Measurements from ENCODE around the gene SPEG. TPM values are rescaled to one million over a fixed set of nuclear protein-coding genes. Genes with fewer than 3 reads are reported as not detected.

Gene SPEG
- total RNA-seq, 1 experiment from 2014 or later, result not detected

DNA sequence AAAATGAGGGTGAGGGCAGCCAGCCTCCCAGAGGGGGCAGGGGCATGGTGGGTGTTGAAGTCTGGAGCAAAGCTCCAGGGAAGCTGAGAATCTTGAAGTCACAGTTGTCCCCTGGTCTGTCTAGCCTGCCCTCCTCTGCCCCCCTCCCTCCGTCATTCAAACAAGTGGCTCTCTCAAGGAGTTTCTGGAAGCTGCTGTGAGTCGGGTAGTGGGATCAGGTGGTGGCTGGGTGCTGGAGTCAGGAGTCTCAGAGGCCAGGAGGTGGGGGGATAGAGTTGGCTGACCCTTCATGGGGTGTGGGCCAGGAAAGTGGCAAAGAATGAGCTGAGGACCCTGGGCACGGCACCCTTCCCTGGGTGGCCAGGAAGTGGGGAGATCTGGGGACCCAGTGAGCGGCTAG lies 79.1 kb downstream of the SPEG start:
- Histone ChIP-seq H3K27me3 (ENCODE audit: low read length) (no peaks in the 10 kb centered on the region), H2AFZ (ENCODE audit: low read length) (no peak overlapping the region), H3K4me3 (ENCODE audit: low read length) (no peak overlapping the region), H3K4me1 (ENCODE audit: low read length) (peaks cover 29% of the 10 kb centered on the region), H4K20me1 (ENCODE audit: insufficient read depth, low read depth, low read length) (0 out of 2 replicates have a peak, but pooled peaks cover 4% of the 10 kb centered on the region), H3K9me2 (replicated peaks; ENCODE audit: insufficient read depth, low read length) (no peaks in the 10 kb centered on the region), H3K79me2 (ENCODE audit: low read length) (no peaks in the 10 kb centered on the region), H3K9me3 (ENCODE audit: low read length) (no peaks in the 10 kb centered on the region), H3K4me2 (ENCODE audit: low read depth, low read length, poor library complexity, severe bottlenecking) (no peak overlapping the region), H3K9ac (ENCODE audit: low read length) (no peak overlapping the region), H3K36me3 (ENCODE audit: insufficient read depth, low read length) (no peaks in the 10 kb centered on the region), H3K27ac (ENCODE audit: low read length) (no peak overlapping the region)
- no peak for DNase-seq

DNA sequence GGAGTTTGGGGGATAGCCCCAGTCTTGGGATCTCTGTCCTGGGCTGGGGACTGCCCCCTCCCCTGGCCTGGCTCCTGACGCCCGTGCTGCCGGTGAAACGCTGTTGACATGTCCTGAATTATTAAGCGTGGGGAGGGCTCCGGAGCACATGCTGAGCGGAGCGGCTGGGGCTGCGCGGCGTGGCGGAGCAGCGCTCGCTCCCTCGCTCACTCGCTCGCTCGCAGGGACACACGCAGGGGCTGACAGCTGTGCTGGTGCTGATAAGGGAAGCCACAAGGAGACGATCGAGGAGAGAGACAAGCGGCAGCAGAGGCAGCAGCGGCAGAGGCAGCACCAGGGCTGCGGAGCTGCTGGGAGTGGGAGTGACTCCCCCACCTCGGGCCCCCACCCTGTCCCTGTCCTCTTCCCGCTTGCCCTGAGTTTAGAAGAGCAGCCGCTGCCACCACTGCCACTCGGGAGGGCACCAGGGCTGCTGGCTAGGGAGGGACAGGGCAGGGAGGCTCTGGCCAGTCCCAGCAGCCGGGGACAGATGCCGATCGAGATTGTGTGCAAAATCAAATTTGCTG lies 79.6 kb downstream of the SPEG start, which contains the start of gene ASIC4:
TSS of gene ASIC4 (plus strand) at position 287 of the 566 bp plus-strand sequence. CDS start at position 530, 243 bp downstream.
- no peak within 1 kb of the TSS for H3K4me3 ChIP-seq (ENCODE audit: low read length)
- H3K9me2 ChIP-seq (replicated peaks; ENCODE audit: insufficient read depth, low read length), result no peaks in the 10 kb centered on the region
- H3K27ac ChIP-seq (ENCODE audit: low read length), result no peak within 1 kb of the TSS
- H3K79me2 ChIP-seq (ENCODE audit: low read length), result no peaks in the 10 kb centered on the region
- H3K4me2 ChIP-seq (ENCODE audit: low read depth, low read length, poor library complexity, severe bottlenecking), result no peak within 1 kb of the TSS
- no peaks in the 10 kb centered on the region for H3K36me3 ChIP-seq (ENCODE audit: insufficient read depth, low read length)
- no peaks in the 10 kb centered on the region for H3K27me3 ChIP-seq (ENCODE audit: low read length)
- H2AFZ ChIP-seq (ENCODE audit: low read length), result no peak within 1 kb of the TSS
- peaks cover 29% of the 10 kb centered on the region for H3K4me1 ChIP-seq (ENCODE audit: low read length)
- H3K9me3 ChIP-seq (ENCODE audit: low read length), result no peaks in the 10 kb centered on the region
- 0 out of 2 replicates have a peak, but pooled peaks cover 4% of the 10 kb centered on the region for H4K20me1 ChIP-seq (ENCODE audit: insufficient read depth, low read depth, low read length)
- H3K9ac ChIP-seq (ENCODE audit: low read length), result no peak within 1 kb of the TSS
- DNase-seq, result no peak

DNA sequence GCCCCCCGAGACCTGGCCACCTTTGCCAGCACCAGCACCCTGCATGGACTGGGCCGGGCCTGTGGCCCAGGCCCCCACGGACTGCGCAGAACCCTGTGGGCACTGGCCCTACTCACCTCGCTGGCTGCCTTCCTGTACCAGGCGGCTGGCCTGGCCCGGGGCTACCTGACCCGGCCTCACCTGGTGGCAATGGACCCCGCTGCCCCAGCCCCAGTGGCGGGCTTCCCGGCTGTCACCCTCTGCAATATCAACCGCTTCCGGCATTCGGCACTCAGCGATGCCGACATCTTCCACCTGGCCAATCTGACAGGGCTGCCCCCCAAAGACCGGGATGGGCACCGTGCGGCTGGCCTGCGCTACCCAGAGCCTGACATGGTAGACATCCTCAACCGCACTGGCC lies 80.2 kb downstream of the SPEG start:
- Histone ChIP-seq H3K4me1 (ENCODE audit: low read length) (peaks cover 28% of the 10 kb centered on the region), H4K20me1 (ENCODE audit: insufficient read depth, low read depth, low read length) (0 out of 2 replicates have a peak, but pooled peaks cover under 1% of the 10 kb centered on the region), H3K27ac (ENCODE audit: low read length) (no peak overlapping the region), H3K4me2 (ENCODE audit: low read depth, low read length, poor library complexity, severe bottlenecking) (no peak overlapping the region), H3K4me3 (ENCODE audit: low read length) (no peak overlapping the region), H2AFZ (ENCODE audit: low read length) (no peak overlapping the region), H3K9me2 (replicated peaks; ENCODE audit: insufficient read depth, low read length) (no peaks in the 10 kb centered on the region), H3K9me3 (ENCODE audit: low read length) (no peaks in the 10 kb centered on the region), H3K79me2 (ENCODE audit: low read length) (no peaks in the 10 kb centered on the region), H3K27me3 (ENCODE audit: low read length) (no peaks in the 10 kb centered on the region), H3K36me3 (ENCODE audit: insufficient read depth, low read length) (no peaks in the 10 kb centered on the region), H3K9ac (ENCODE audit: low read length) (no peak overlapping the region)
- DNase-seq, result no peak

DNA sequence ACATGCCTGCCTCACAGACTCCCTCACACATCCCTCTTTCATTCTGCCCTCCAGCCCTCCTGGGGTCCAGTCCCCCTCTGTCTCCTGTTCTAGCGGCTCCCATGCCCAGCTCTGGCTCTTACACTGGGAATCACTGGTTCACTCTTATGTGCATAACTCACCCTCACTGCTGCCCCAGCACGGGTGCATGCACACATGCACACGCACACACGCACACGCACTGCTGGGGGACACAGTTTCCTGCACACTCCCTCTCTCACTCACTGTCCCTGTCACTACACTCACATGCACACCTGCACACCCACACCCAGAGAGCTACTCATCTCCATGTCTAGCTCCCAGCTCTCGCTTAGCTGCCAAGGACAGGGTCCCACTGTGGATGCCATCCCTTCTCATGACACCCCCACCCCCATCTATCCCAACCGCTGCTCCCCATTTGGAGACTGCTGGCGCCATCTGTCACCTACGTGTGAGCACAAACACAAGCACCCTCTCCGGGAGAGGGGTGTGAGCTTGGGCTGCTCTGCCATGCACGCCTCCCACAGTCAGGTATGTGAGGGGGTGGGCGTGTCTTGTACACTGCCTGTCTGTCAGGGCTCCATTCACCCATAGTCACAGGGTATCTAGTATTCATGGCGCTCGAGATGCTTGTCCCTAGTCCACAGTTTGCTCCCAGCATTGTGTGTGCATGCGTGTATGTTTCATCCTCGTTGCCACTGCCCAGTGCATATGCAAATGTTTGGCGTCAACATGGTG lies 81.4 kb downstream of the SPEG start:
- Histone ChIP-seq H3K4me3 (ENCODE audit: low read length) (no peak overlapping the region), H3K9ac (ENCODE audit: low read length) (no peak overlapping the region), H2AFZ (ENCODE audit: low read length) (no peak overlapping the region), H4K20me1 (ENCODE audit: insufficient read depth, low read depth, low read length) (no peaks in the 10 kb centered on the region), H3K79me2 (ENCODE audit: low read length) (no peaks in the 10 kb centered on the region), H3K36me3 (ENCODE audit: insufficient read depth, low read length) (no peaks in the 10 kb centered on the region), H3K4me2 (ENCODE audit: low read depth, low read length, poor library complexity, severe bottlenecking) (no peak overlapping the region), H3K4me1 (ENCODE audit: low read length) (peaks cover 24% of the 10 kb centered on the region), H3K9me3 (ENCODE audit: low read length) (no peaks in the 10 kb centered on the region), H3K27ac (ENCODE audit: low read length) (no peak overlapping the region), H3K9me2 (replicated peaks; ENCODE audit: insufficient read depth, low read length) (no peaks in the 10 kb centered on the region), H3K27me3 (ENCODE audit: low read length) (no peaks in the 10 kb centered on the region)
- DNase-seq, result no peak

DNA sequence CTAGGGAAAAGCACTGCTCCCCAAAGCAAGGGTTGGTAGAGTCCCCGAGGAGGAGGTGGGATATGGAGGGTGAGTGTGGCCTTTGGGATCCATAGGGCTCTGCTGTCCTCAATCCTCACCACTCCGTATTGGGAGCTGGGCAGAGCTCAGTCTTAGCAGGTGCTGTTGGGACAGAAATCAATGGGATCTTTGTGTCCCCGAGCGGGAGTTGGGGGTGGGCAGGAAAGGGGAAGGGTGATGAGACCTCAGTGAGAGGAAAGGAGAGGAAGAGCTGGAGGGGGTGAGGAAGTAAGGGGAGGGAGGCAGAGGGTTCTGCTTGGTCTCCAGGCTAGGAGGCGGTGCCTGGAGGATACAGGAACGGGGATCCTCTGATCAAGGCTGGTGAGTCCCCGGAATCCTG lies 82.2 kb downstream of the SPEG start:
- Histone ChIP-seq H3K4me1 (ENCODE audit: low read length) (peaks cover 16% of the 10 kb centered on the region), H3K27ac (ENCODE audit: low read length) (no peak overlapping the region), H3K4me3 (ENCODE audit: low read length) (no peak overlapping the region), H3K9me3 (ENCODE audit: low read length) (no peaks in the 10 kb centered on the region), H3K9me2 (replicated peaks; ENCODE audit: insufficient read depth, low read length) (no peaks in the 10 kb centered on the region), H3K79me2 (ENCODE audit: low read length) (no peaks in the 10 kb centered on the region), H4K20me1 (ENCODE audit: insufficient read depth, low read depth, low read length) (no peaks in the 10 kb centered on the region), H3K4me2 (ENCODE audit: low read depth, low read length, poor library complexity, severe bottlenecking) (no peak overlapping the region), H3K9ac (ENCODE audit: low read length) (no peak overlapping the region), H3K27me3 (ENCODE audit: low read length) (no peaks in the 10 kb centered on the region), H3K36me3 (ENCODE audit: insufficient read depth, low read length) (no peaks in the 10 kb centered on the region), H2AFZ (ENCODE audit: low read length) (no peak overlapping the region)
- no peak for DNase-seq

DNA sequence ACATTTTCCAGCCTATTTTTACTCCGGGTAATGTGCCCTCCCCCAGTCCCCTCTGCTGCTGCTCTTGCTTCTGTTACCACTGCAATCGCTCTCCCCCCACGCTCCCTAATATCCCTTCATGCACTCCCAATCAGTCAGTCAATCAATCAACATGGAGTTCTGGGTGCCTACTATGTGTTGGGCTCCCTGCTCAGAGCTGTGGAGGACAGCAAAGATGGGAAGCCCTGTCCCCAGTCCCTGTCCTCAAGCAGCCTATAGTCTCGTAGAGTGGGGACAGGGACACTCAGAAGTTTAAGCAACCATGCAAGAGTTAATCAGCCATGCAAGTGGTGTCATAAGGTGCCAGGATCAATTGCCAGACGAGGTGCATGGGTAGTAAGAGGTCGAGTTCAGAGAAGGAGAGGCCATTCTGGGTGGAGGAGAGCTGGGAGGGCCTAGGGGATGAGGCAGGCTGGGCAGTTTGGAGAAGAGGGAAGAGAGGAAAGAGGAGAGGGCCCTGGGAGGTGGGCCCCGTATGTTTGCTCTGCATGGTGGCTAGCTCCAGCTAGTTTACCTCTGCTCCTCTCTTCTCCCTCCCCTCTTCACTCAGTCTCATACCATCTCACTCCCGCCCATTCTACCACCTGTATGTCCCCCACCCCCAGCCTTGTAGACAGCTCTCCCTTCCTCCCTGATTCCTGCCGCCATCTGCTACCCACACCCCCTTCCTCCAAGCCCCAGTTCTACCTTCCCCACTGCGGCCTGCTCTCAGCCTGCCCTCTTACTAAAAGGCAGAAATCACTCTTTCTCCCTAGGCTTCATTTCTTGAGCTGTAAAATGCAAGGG lies 83.5 kb downstream of the SPEG start:
- Histone ChIP-seq H3K9me3 (ENCODE audit: low read length) (no peaks in the 10 kb centered on the region), H3K27ac (ENCODE audit: low read length) (no peak overlapping the region), H3K4me2 (ENCODE audit: low read depth, low read length, poor library complexity, severe bottlenecking) (no peak overlapping the region), H3K9ac (ENCODE audit: low read length) (no peak overlapping the region), H3K27me3 (ENCODE audit: low read length) (no peaks in the 10 kb centered on the region), H3K79me2 (ENCODE audit: low read length) (no peaks in the 10 kb centered on the region), H3K4me1 (ENCODE audit: low read length) (peaks cover 3% of the 10 kb centered on the region), H3K9me2 (replicated peaks; ENCODE audit: insufficient read depth, low read length) (no peaks in the 10 kb centered on the region), H2AFZ (ENCODE audit: low read length) (no peak overlapping the region), H4K20me1 (ENCODE audit: insufficient read depth, low read depth, low read length) (no peaks in the 10 kb centered on the region), H3K36me3 (ENCODE audit: insufficient read depth, low read length) (no peaks in the 10 kb centered on the region), H3K4me3 (ENCODE audit: low read length) (no peak overlapping the region)
- no peak for DNase-seq

DNA sequence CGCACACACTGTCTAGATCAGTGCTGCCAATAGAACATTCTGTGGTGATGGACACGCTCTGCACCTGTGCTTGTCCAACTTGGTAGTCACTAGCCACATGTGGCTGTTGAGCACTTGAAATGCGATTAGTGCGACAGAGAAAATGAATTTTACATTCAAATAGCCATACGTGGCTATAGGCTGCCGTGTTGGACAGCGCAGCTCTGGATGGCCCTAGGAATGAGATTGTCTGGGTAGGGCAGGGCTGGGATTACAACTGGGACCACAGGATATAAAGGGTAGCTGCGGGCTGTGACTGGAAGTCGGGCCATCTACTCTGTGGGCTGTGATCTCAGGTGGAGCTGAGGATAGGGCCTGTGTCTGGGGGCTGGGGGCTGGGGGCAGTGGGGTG lies 84.9 kb downstream of the SPEG start:
- H3K79me2 ChIP-seq (ENCODE audit: low read length), result no peaks in the 10 kb centered on the region
- no peaks in the 10 kb centered on the region for H3K9me3 ChIP-seq (ENCODE audit: low read length)
- H2AFZ ChIP-seq (ENCODE audit: low read length), result no peak overlapping the region
- H3K9me2 ChIP-seq (replicated peaks; ENCODE audit: insufficient read depth, low read length), result no peaks in the 10 kb centered on the region
- H3K9ac ChIP-seq (ENCODE audit: low read length), result no peak overlapping the region
- H3K4me3 ChIP-seq (ENCODE audit: low read length), result no peak overlapping the region
- no peaks in the 10 kb centered on the region for H3K36me3 ChIP-seq (ENCODE audit: insufficient read depth, low read length)
- H3K4me1 ChIP-seq (ENCODE audit: low read length), result no peaks in the 10 kb centered on the region; the same call in 1 of the 2 replicates
- no peak overlapping the region for H3K4me2 ChIP-seq (ENCODE audit: low read depth, low read length, poor library complexity, severe bottlenecking)
- no peak overlapping the region for H3K27ac ChIP-seq (ENCODE audit: low read length)
- DNase-seq, result no peak
- no peaks in the 10 kb centered on the region for H4K20me1 ChIP-seq (ENCODE audit: insufficient read depth, low read depth, low read length)
- H3K27me3 ChIP-seq (ENCODE audit: low read length), result no peaks in the 10 kb centered on the region

DNA sequence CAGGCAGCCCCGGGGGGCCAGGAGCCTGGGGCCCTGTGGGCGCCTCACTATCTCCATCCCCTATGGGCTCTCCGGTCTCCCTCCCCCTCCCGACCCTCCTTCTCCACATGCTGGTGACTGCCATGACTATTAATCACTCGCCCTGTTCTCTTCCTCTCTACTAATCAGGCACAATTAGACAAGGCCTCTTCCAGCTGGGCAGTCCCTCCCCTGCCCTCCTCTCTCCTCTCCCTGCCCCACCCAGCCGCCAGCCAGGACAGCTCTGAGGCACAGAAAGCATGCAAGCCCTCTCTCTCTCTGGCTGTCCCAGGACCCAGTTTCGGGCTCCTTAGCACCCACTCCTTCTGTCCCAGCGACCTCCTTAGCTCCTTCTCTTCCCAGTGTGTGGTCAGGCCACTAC lies 85.4 kb downstream of the SPEG start:
- Histone ChIP-seq H3K4me3 (ENCODE audit: low read length) (no peak overlapping the region), H4K20me1 (ENCODE audit: insufficient read depth, low read depth, low read length) (no peaks in the 10 kb centered on the region), H3K4me2 (ENCODE audit: low read depth, low read length, poor library complexity, severe bottlenecking) (no peak overlapping the region), H3K9me3 (ENCODE audit: low read length) (no peaks in the 10 kb centered on the region), H3K27ac (ENCODE audit: low read length) (no peak overlapping the region), H3K9me2 (replicated peaks; ENCODE audit: insufficient read depth, low read length) (no peaks in the 10 kb centered on the region), H2AFZ (ENCODE audit: low read length) (no peak overlapping the region), H3K79me2 (ENCODE audit: low read length) (no peaks in the 10 kb centered on the region), H3K27me3 (ENCODE audit: low read length) (no peaks in the 10 kb centered on the region), H3K36me3 (ENCODE audit: insufficient read depth, low read length) (no peaks in the 10 kb centered on the region), H3K4me1 (ENCODE audit: low read length) (no peaks in the 10 kb centered on the region; the same call in 1 of the 2 replicates), H3K9ac (ENCODE audit: low read length) (no peak overlapping the region)
- no peak for DNase-seq

All from Karpas-422 (cell line).